ENCODE data around the gene DDX10. TPM values are rescaled to one million over a fixed set of nuclear protein-coding genes. Genes with fewer than 3 reads are reported as not detected.

The DDX10 gene
- total RNA-seq, 1 donor from 2014 or later, result 32.2 TPM

DNA sequence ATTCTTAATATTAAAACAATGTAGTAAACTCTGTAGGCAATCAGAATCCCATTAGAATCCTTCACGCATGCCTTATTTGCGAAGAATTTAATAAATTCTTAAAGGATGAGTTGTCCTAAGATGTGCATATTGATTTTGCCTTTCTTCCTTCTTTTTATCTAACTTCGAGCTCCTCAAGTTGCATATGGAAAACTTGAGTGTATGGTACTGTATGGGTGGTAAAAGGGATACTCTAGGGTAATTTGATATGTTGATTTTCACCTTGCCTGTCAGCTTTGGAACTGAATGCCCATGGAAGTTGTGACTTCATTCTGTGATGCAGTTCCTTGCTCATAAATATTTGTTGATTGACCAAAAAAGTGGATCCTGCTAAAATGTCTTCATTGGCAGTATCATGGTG is 193.8 kb downstream of the DDX10 start:
- peaks cover 10% of the 10 kb centered on the region for H3K4me1 Mint-ChIP-seq (ENCODE audit: low read depth, unreplicated experiment)
- H3K27me3 Mint-ChIP-seq (ENCODE audit: low read depth, unreplicated experiment), result no peaks in the 10 kb centered on the region
- Histone ChIP-seq H2AFZ (ENCODE audit: low read depth, low read length) (no peak overlapping the region), H3K4me1 (ENCODE audit: insufficient read depth, low read length) (peaks cover 15% of the 10 kb centered on the region), H3K79me2 (ENCODE audit: insufficient read depth, low read length) (no peaks in the 10 kb centered on the region), H3K27ac (ENCODE audit: low read depth, low read length) (no peak overlapping the region), H3K27me3 (ENCODE audit: insufficient read depth, low read length) (no peaks in the 10 kb centered on the region), H3K4me2 (ENCODE audit: low read length) (peak overlapping the region; percentile 13), H3K36me3 (ENCODE audit: insufficient read depth, low read length) (no peaks in the 10 kb centered on the region), H4K20me1 (ENCODE audit: insufficient read depth, low read length) (no peaks in the 10 kb centered on the region), H3K9me3 (ENCODE audit: insufficient read depth, low read depth, low read length) (no peaks in the 10 kb centered on the region), H3K4me3 (ENCODE audit: insufficient read depth, low read depth, low read length) (no peak overlapping the region), H3K9ac (ENCODE audit: low read length) (no peak overlapping the region)
- no peaks in the 10 kb centered on the region for H3K36me3 Mint-ChIP-seq (ENCODE audit: low read depth, unreplicated experiment)
- DNase-seq (ENCODE audit: low read depth) (peak; percentile 28), FAIRE-seq (no peak)
- TF ChIP-seq CTCF (IDR thresholded peaks at IDR 0.05; ENCODE audit: insufficient read depth, low read depth, low read length) (no peak), EZH2 (IDR thresholded peaks at IDR 0.05; ENCODE audit: insufficient read depth, low read length) (no peak)
- H3K27ac Mint-ChIP-seq (ENCODE audit: unreplicated experiment), result no peak overlapping the region
- no peak overlapping the region for H3K4me3 Mint-ChIP-seq (ENCODE audit: unreplicated experiment)
- no peaks in the 10 kb centered on the region for H3K9me3 Mint-ChIP-seq (ENCODE audit: unreplicated experiment)

DNA sequence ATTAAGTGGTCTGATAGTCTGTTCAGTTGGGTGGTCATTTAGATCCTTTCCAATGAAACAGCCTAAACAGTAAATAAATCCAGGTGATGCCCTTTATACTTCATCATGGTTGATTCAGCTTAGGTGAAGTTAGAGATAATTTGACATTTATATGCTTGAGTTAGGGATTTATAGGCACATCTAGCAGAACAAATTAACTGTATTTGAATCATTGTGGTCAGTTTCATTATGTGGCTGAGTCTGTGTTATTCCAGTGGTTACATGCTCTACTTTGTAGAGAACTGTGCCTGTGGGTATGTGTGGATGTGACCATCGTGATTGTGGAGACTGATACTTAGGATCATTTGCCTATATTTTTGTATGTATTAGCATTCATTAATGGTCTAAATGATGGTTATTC is 194.6 kb downstream of the DDX10 start:
- Histone ChIP-seq H3K27me3 (ENCODE audit: insufficient read depth, low read length) (no peaks in the 10 kb centered on the region), H4K20me1 (ENCODE audit: insufficient read depth, low read length) (no peaks in the 10 kb centered on the region), H3K27ac (ENCODE audit: low read depth, low read length) (no peak overlapping the region), H3K9me3 (ENCODE audit: insufficient read depth, low read depth, low read length) (no peaks in the 10 kb centered on the region), H3K4me1 (ENCODE audit: insufficient read depth, low read length) (peaks cover 7% of the 10 kb centered on the region), H2AFZ (ENCODE audit: low read depth, low read length) (no peak overlapping the region), H3K4me2 (ENCODE audit: low read length) (no peak overlapping the region), H3K36me3 (ENCODE audit: insufficient read depth, low read length) (no peaks in the 10 kb centered on the region), H3K79me2 (ENCODE audit: insufficient read depth, low read length) (no peaks in the 10 kb centered on the region), H3K4me3 (ENCODE audit: insufficient read depth, low read depth, low read length) (no peak overlapping the region), H3K9ac (ENCODE audit: low read length) (no peak overlapping the region)
- FAIRE-seq (peak; percentile 5), DNase-seq (ENCODE audit: low read depth) (peak; percentile 43)
- Mint-ChIP-seq H3K27me3 (ENCODE audit: low read depth, unreplicated experiment) (no peaks in the 10 kb centered on the region), H3K36me3 (ENCODE audit: low read depth, unreplicated experiment) (no peaks in the 10 kb centered on the region), H3K4me1 (ENCODE audit: low read depth, unreplicated experiment) (peaks cover 3% of the 10 kb centered on the region), H3K9me3 (ENCODE audit: unreplicated experiment) (no peaks in the 10 kb centered on the region), H3K27ac (ENCODE audit: unreplicated experiment) (no peak overlapping the region), H3K4me3 (ENCODE audit: unreplicated experiment) (no peak overlapping the region)
- TF ChIP-seq CTCF (IDR thresholded peaks at IDR 0.05; ENCODE audit: insufficient read depth, low read depth, low read length) (no peak), EZH2 (IDR thresholded peaks at IDR 0.05; ENCODE audit: insufficient read depth, low read length) (no peak)

- H3K27ac Mint-ChIP-seq (ENCODE audit: unreplicated experiment), result no peak overlapping the region
- FAIRE-seq (no peak), DNase-seq (ENCODE audit: low read depth) (no peak)
- H3K79me2 ChIP-seq (ENCODE audit: insufficient read depth, low read length), result peaks cover 4% of the 10 kb centered on the region
- no peak overlapping the region for H3K9ac ChIP-seq (ENCODE audit: low read length)
- no peak overlapping the region for H3K4me2 ChIP-seq (ENCODE audit: low read length)
- H3K27me3 ChIP-seq (ENCODE audit: insufficient read depth, low read length), result no peaks in the 10 kb centered on the region
- no peak overlapping the region for H3K4me3 ChIP-seq (ENCODE audit: insufficient read depth, low read depth, low read length)
- no peak overlapping the region for H3K4me3 Mint-ChIP-seq (ENCODE audit: unreplicated experiment)
- H3K9me3 Mint-ChIP-seq (ENCODE audit: unreplicated experiment), result no peaks in the 10 kb centered on the region
- no peaks in the 10 kb centered on the region for H3K9me3 ChIP-seq (ENCODE audit: insufficient read depth, low read depth, low read length)
- H3K4me1 Mint-ChIP-seq (ENCODE audit: low read depth, unreplicated experiment), result no peaks in the 10 kb centered on the region
- H3K4me1 ChIP-seq (ENCODE audit: insufficient read depth, low read length), result peaks cover 15% of the 10 kb centered on the region
- TF ChIP-seq EZH2 (IDR thresholded peaks at IDR 0.05; ENCODE audit: insufficient read depth, low read length), result no peak
- no peak for TF ChIP-seq CTCF (IDR thresholded peaks at IDR 0.05; ENCODE audit: insufficient read depth, low read depth, low read length)
- no peak overlapping the region for H3K27ac ChIP-seq (ENCODE audit: low read depth, low read length)
- no peak overlapping the region for H2AFZ ChIP-seq (ENCODE audit: low read depth, low read length)
- no peaks in the 10 kb centered on the region for H3K27me3 Mint-ChIP-seq (ENCODE audit: low read depth, unreplicated experiment)
- H3K36me3 ChIP-seq (ENCODE audit: insufficient read depth, low read length), result no peaks in the 10 kb centered on the region
- H4K20me1 ChIP-seq (ENCODE audit: insufficient read depth, low read length), result no peaks in the 10 kb centered on the region
- H3K36me3 Mint-ChIP-seq (ENCODE audit: low read depth, unreplicated experiment), result no peaks in the 10 kb centered on the region
Observed at GRCh38 chr11:108863528-108863927, 198.7 kb downstream of the DDX10 start.
